Fibroblast of skin of right quadriceps (primary cell): ENCODE data around the gene GATAD2A.
"Not testable (repeated sequence)": the region's sequence is repeated elsewhere in the genome, so short reads cannot be mapped to it uniquely, and the experiment has no call there.

Source experiments
- DNase-seq: peaks from one replicate; pipeline ENCODE4 v3.0.0-alpha.2; 2013

Gene GATAD2A

GRCh38 chr19:19468424-19469050 is 63.1 kb downstream of the GATAD2A start:
- DNase-seq = peak; percentile 41

GRCh38 chr19:19470579-19470978 is 65.1 kb downstream of the GATAD2A start:
- no peak for DNase-seq

DNA sequence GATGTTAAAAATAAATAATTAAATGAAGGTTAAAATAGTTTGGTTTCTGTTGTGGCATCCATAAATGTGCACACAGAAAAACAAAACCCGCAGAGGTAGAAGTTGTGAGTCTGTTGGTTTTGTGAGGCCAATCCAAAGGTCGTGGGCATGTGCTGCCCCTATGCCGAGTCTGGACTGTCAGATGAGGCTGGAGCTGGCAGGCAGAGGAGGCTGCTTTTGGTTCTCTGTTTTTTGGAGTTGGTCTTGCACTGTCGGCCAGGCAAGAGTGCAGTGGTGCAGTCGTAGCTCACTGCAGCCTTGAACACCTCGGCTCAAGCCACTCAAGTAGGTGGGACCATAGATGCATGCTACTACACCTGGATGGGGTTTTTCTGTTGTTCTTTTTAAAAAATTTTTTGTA is 66.2 kb downstream of the GATAD2A start:
- no peak for DNase-seq

- not testable (repeated sequence) for DNase-seq
Observed at GRCh38 chr19:19472106-19472505, 66.6 kb downstream of the GATAD2A start.

GRCh38 chr19:19475015-19475765 is 69.7 kb downstream of the GATAD2A start:
- no peak for DNase-seq

GRCh38 chr19:19475849-19476828 is 70.7 kb downstream of the GATAD2A start:
- no peak for DNase-seq

DNA sequence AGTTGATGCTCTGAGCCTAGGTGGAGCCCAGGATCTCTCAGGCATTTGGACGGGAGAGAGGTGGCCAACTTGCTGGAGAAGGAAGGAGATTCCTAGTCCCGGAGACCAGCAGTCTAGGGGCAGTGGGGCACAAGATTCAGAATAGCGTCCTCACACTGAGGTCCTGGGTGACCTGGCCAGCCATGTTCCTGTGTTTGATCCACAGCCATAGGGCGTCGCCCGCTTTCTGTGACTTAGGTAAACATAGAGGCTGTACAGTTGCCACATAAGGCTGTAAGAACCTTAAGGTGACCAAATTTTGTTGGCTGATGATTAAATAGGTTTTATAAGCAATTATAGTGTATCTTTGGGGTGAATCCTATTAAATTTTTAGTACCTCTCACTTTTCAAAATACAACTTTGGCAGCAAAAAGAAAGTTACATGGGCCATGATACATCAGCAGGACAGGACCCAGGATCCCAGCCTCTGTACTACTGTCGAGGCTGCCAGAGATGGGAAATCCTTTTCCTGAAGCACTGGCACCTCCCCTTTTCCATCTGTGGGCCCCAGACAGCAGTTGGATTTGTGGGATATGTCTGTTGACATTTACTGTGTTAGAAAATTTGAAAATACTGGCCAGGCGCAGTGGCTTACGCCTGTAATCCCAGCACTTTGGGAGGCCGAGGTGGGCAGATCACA is 72.4 kb downstream of the GATAD2A start:
- DNase-seq = no peak

DNA sequence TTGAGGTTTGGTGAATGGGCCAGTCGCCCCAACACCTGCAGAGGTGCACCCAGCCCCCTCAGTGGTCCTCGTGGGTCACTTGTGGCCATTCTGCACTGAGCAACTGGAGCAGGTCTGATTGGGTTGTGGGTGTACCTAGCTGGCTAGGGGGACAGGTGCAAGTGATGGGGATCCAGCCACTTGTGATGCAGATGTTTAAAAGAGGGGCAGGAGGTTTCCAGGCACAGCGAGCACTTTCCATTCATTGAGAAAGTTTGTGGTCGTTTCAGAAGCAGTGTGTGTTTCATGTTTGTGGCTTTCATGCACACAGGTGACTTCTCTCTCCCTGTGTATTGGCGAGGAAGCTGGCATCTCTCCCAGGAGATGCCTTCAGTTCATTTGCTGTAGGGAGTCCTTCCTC is 75.2 kb downstream of the GATAD2A start:
- no peak for DNase-seq

DNA sequence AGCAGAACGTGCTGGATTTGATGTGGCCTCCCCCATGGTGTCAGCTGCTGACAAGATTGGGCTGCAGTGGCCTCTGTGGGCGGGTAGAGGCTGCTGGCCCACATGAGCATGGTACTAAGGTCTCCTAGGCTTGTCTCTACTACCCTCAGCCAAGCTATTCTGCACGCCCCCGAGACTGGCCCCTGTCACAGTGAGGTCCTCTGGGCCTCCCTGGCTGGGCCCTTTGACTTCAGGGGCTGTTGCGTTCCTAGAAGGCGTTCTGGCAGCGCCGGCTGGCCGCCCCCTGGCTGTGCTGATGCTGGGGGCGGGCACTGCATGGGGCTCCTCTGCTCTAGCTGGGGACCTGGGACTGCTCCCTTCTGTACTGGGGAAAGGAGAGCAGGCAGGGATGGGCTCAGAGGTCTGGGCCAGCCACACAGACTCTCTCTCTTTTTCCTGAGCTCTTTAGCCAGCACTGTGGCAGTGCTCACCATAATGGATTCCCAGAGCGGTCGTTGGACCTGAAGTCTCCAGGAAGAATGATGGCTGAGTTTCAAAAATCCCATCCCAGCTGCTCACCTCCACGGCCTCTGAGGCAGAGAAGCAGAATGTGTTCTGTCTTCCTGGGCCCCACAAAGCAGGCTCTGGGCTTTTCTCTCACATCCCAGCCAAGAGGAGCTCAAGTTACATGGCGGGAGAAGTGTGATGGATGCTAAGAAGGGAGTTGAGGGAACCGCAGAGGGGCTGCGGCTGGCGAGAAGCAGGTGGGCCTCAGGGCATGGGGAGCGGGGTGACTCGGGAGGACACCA is 77.5 kb downstream of the GATAD2A start:
- peak; percentile 21 for DNase-seq

DNA sequence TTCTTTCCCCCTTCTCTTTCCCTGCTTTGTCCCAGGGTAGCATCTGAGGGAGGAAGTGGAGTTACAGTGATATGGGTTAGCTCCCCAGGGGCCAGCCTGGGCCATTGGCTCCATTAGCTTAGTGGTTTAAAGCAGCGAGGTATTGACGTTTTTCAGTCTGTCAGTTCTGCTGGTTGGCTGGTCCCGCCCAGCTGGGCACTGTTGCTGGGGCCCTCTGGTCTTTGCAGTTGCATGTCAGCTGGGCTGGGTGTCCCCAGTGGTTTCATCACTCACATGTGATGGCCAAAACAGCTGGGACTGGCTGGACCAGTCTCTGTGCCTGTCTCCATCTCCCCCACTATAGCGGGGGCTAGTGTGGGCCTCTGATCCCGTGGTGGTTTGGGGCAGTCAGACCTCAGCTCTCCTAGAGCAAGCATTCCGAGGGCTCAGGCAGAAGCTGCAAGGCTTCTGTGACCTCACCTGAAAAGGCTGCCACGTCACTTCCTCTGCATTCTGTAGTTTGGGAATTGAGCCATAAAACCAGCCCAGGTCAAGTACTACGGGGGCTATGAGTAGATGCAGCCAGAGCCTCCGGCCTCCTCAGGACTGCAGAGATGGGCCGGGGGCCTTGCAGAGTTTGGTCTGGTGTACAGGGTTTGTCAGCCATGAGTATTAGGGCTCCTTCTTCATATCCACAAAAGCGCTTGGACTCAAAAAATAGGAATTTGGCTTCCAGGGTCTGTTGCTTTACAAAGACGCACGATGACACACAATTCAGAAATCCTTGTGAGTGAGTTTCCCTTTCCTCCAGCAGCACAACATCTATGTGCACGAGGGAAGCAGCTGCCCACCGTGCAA is 79.9 kb downstream of the GATAD2A start:
- peak; percentile 54 for DNase-seq

- DNase-seq = no peak
Observed at GRCh38 chr19:19485998-19486290, 80.5 kb downstream of the GATAD2A start.

- DNase-seq = no peak
Observed at GRCh38 chr19:19486343-19487076, 81.0 kb downstream of the GATAD2A start.

- DNase-seq = no peak
Observed at GRCh38 chr19:19487077-19487949, 81.8 kb downstream of the GATAD2A start.

GRCh38 chr19:19487950-19488874 is 82.7 kb downstream of the GATAD2A start:
- DNase-seq = no peak

- peak; percentile 97 for DNase-seq
Observed at GRCh38 chr19:19488875-19489690, 83.6 kb downstream of the GATAD2A start.

DNA sequence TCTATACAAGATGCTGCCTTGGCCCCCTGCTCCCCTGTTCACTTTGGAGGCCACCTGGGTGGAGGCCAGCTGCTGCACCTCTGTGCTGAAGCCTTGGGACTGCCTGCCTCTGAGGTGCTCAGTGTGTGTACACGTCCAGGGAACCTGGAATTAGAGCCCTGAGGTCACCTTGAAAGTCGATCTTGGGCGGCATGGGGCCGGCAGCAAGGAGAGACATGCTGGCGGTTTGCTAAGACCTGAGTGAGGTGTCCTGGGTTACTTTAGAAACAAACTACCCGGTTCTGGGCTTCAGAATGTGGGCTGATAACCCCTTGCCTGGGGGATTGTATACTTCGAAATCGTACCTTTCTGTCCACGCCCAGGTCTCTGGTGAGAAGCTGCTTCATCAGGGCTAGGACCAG is 84.3 kb downstream of the GATAD2A start:
- DNase-seq = no peak

DNA sequence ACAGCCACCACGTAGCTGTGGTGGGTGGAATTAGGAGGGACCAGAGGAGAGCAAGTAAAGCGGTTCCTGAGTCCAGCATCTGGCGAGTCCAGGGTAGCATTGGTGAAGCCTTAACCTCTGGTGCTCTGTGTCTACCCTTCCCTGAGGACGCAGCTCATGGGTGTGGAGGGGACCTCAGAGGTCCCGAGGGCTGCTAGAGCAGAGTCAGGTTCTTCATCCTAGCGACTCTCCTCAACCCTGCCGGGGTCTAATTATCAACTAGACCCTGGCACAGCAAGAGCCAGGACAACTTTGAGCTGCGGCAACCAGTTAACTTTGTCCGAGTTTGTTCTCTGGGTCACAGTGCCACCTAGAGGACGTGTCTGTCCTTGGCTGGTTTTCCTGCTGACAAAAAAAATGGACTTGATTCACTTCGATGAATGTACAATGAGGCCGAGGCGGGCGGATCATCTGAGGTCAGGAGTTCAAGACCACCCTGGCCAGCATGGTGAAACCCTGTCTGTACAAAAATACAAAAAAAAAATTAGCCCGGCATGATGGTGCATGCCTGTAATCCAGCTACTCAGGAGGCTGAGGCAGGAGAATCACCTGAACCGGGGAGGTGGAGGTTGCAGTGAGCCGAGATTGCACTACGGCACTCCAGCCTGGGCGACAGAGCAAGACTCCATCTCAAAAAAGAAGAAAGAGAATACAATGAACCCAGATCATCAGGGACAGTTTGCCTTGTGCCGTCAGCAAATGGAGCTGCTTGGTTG is 84.9 kb downstream of the GATAD2A start:
- peak; percentile 82 for DNase-seq
